Measurements from ENCODE around the gene RPL11. TPM values are rescaled to one million over a fixed set of nuclear protein-coding genes. Genes with fewer than 3 reads are reported as not detected.
A peak's percentile ranks its signal among the peaks of the same experiment; 100 is the strongest.

Gene RPL11
- polyA plus RNA-seq (2013, experiment 1 of 2) = 2,607 TPM
- 2,636 TPM for polyA plus RNA-seq (2013, experiment 2 of 2)

GRCh38 chr1:23691499-23692307 lies at the start of gene RPL11:
Gene RPL11, plus strand, starts transcription at chr1:23691806. Its CDS starts 18 bp downstream, at chr1:23691824.
- no peaks in the 10 kb centered on the region for H3K9me3 ChIP-seq (replicated peaks in 1 of 2; ENCODE audit: control insufficient read depth in 2 of 2, insufficient read depth in 1 of 2, low read depth in 1 of 2, low read length in 2 of 2)
- peak within 1 kb of the TSS; percentile 65 for H3K27ac ChIP-seq (replicated peaks; ENCODE audit: low read length)
- H3K4me3 ChIP-seq (ENCODE audit: low read length in 2 of 2) = peak within 1 kb of the TSS; percentile 93 to 95
- H2AK5ac ChIP-seq (ENCODE audit: low read depth, low read length) = peak within 1 kb of the TSS; percentile 80
- peak within 1 kb of the TSS; percentile 98 for H3K18ac ChIP-seq (ENCODE audit: low read length)
- H3K36me3 ChIP-seq (replicated peaks in 1 of 2; ENCODE audit: control insufficient read depth in 2 of 2, insufficient read depth in 2 of 2, low read length in 2 of 2) = peaks cover 34 to 47% of the 10 kb centered on the region in 2 donors
- no peak within 1 kb of the TSS for H2BK15ac ChIP-seq (ENCODE audit: low read length)
- H2AFZ ChIP-seq (ENCODE audit: low read length) = peak within 1 kb of the TSS; percentile 80
- peaks cover 5 to 11% of the 10 kb centered on the region in 2 donors for H3K4me1 ChIP-seq (ENCODE audit: control insufficient read depth in 2 of 2, insufficient read depth in 1 of 2, low read depth in 1 of 2, low read length in 2 of 2)
- no peaks in the 10 kb centered on the region for H3K27me3 ChIP-seq (ENCODE audit: control insufficient read depth in 3 of 3, insufficient read depth in 3 of 3, low read depth in 1 of 3, low read length in 3 of 3)
- H4K8ac ChIP-seq (ENCODE audit: low read depth, low read length) = no peak within 1 kb of the TSS
- no CpG with 5 or more reads among the region's 45 CpGs for WGBS, 2 donors (ENCODE audit: extremely low coverage in 2 of 2, insufficient read length in 2 of 2, insufficient replicate concordance in 1 of 2)
- H3K4me2 ChIP-seq (ENCODE audit: insufficient read depth, low read length, poor library complexity, severe bottlenecking) = peak within 1 kb of the TSS; percentile 88
- peaks cover 10% of the 10 kb centered on the region for H3K79me1 ChIP-seq (ENCODE audit: low read depth, low read length)
- H3K4ac ChIP-seq (ENCODE audit: low read length) = no peak within 1 kb of the TSS
- DNase-seq (ENCODE audit: low spot score) = peak; percentile 89
- peak within 1 kb of the TSS; percentile 79 for H3K9ac ChIP-seq (ENCODE audit: low read depth, low read length, poor library complexity)
- H3K23ac ChIP-seq (ENCODE audit: low read depth, low read length, poor library complexity) = peak within 1 kb of the TSS; percentile 32
- H2BK120ac ChIP-seq (ENCODE audit: low read depth, low read length) = no peak within 1 kb of the TSS
- peak within 1 kb of the TSS; percentile 3 for H3K14ac ChIP-seq (ENCODE audit: low read length)
- peak within 1 kb of the TSS; percentile 25 for H2BK5ac ChIP-seq (ENCODE audit: low read length)
- H4K91ac ChIP-seq (ENCODE audit: low read depth, low read length, poor library complexity) = no peak within 1 kb of the TSS
- H2BK12ac ChIP-seq (ENCODE audit: low read length) = no peak within 1 kb of the TSS

- Histone ChIP-seq H3K14ac (ENCODE audit: low read length) (no peak overlapping the region), H2BK12ac (ENCODE audit: low read length) (no peak overlapping the region), H3K4me2 (ENCODE audit: insufficient read depth, low read length, poor library complexity, severe bottlenecking) (no peak overlapping the region), H2AFZ (ENCODE audit: low read length) (peak overlapping the region; percentile 52), H3K4me3 (ENCODE audit: low read length in 2 of 2) (no peak overlapping the region), H3K4me1 (ENCODE audit: control insufficient read depth in 2 of 2, insufficient read depth in 1 of 2, low read depth in 1 of 2, low read length in 2 of 2) (peaks cover 7 to 10% of the 10 kb centered on the region in 2 donors), H3K36me3 (replicated peaks in 1 of 2; ENCODE audit: control insufficient read depth in 2 of 2, insufficient read depth in 2 of 2, low read length in 2 of 2) (no peaks in the 10 kb centered on the region), H3K4ac (ENCODE audit: low read length) (no peak overlapping the region), H4K8ac (ENCODE audit: low read depth, low read length) (no peak overlapping the region), H3K79me1 (ENCODE audit: low read depth, low read length) (no peaks in the 10 kb centered on the region), H2BK5ac (ENCODE audit: low read length) (no peak overlapping the region), H3K27ac (replicated peaks; ENCODE audit: low read length) (no peak overlapping the region), H2BK15ac (ENCODE audit: low read length) (no peak overlapping the region), H3K18ac (ENCODE audit: low read length) (no peak overlapping the region), H2AK5ac (ENCODE audit: low read depth, low read length) (no peak overlapping the region), H3K27me3 (ENCODE audit: control insufficient read depth in 3 of 3, insufficient read depth in 3 of 3, low read depth in 1 of 3, low read length in 3 of 3) (peaks cover 0 to 10% (median 0%) of the 10 kb centered on the region in 3 experiments), H2BK120ac (ENCODE audit: low read depth, low read length) (no peak overlapping the region), H3K9me3 (replicated peaks in 1 of 2; ENCODE audit: control insufficient read depth in 2 of 2, insufficient read depth in 1 of 2, low read depth in 1 of 2, low read length in 2 of 2) (no peaks in the 10 kb centered on the region), H3K23ac (ENCODE audit: low read depth, low read length, poor library complexity) (no peak overlapping the region), H3K9ac (ENCODE audit: low read depth, low read length, poor library complexity) (no peak overlapping the region), H4K91ac (ENCODE audit: low read depth, low read length, poor library complexity) (no peak overlapping the region)
- no peak for DNase-seq (ENCODE audit: low spot score)
- no CpG with 5 or more reads among the region's 7 CpGs for WGBS, 2 donors (ENCODE audit: extremely low coverage in 2 of 2, insufficient read length in 2 of 2, insufficient replicate concordance in 1 of 2)
Measured at GRCh38 chr1:23643736-23644554, 47.7 kb upstream of the RPL11 start.

GRCh38 chr1:23644555-23644866 lies 47.1 kb upstream of the RPL11 start:
- peak overlapping the region; percentile 52 for H2AFZ ChIP-seq (ENCODE audit: low read length)
- DNase-seq (ENCODE audit: low spot score) = no peak
- H2AK5ac ChIP-seq (ENCODE audit: low read depth, low read length) = no peak overlapping the region
- H2BK5ac ChIP-seq (ENCODE audit: low read length) = no peak overlapping the region
- H4K91ac ChIP-seq (ENCODE audit: low read depth, low read length, poor library complexity) = no peak overlapping the region
- no peak overlapping the region for H3K27ac ChIP-seq (replicated peaks; ENCODE audit: low read length)
- H3K23ac ChIP-seq (ENCODE audit: low read depth, low read length, poor library complexity) = no peak overlapping the region
- peaks cover 7 to 10% of the 10 kb centered on the region in 2 donors for H3K4me1 ChIP-seq (ENCODE audit: control insufficient read depth in 2 of 2, insufficient read depth in 1 of 2, low read depth in 1 of 2, low read length in 2 of 2)
- H3K9ac ChIP-seq (ENCODE audit: low read depth, low read length, poor library complexity) = no peak overlapping the region
- H3K27me3 ChIP-seq (ENCODE audit: control insufficient read depth in 3 of 3, insufficient read depth in 3 of 3, low read depth in 1 of 3, low read length in 3 of 3) = peaks cover 0 to 10% (median 0%) of the 10 kb centered on the region in 3 experiments
- H3K9me3 ChIP-seq (replicated peaks in 1 of 2; ENCODE audit: control insufficient read depth in 2 of 2, insufficient read depth in 1 of 2, low read depth in 1 of 2, low read length in 2 of 2) = no peaks in the 10 kb centered on the region
- no peaks in the 10 kb centered on the region for H3K36me3 ChIP-seq (replicated peaks in 1 of 2; ENCODE audit: control insufficient read depth in 2 of 2, insufficient read depth in 2 of 2, low read length in 2 of 2)
- no peak overlapping the region for H3K4ac ChIP-seq (ENCODE audit: low read length)
- no peak overlapping the region for H2BK120ac ChIP-seq (ENCODE audit: low read depth, low read length)
- no CpG with 5 or more reads among the region's 5 CpGs for WGBS, 2 donors (ENCODE audit: extremely low coverage in 2 of 2, insufficient read length in 2 of 2, insufficient replicate concordance in 1 of 2)
- H4K8ac ChIP-seq (ENCODE audit: low read depth, low read length) = no peak overlapping the region
- no peak overlapping the region for H3K18ac ChIP-seq (ENCODE audit: low read length)
- no peaks in the 10 kb centered on the region for H3K79me1 ChIP-seq (ENCODE audit: low read depth, low read length)
- no peak overlapping the region for H3K4me2 ChIP-seq (ENCODE audit: insufficient read depth, low read length, poor library complexity, severe bottlenecking)
- no peak overlapping the region for H2BK12ac ChIP-seq (ENCODE audit: low read length)
- H3K14ac ChIP-seq (ENCODE audit: low read length) = no peak overlapping the region
- H2BK15ac ChIP-seq (ENCODE audit: low read length) = no peak overlapping the region
- H3K4me3 ChIP-seq (ENCODE audit: low read length in 2 of 2) = no peak overlapping the region

- Histone ChIP-seq H2BK5ac (ENCODE audit: low read length) (no peak overlapping the region), H4K91ac (ENCODE audit: low read depth, low read length, poor library complexity) (no peak overlapping the region), H3K27me3 (ENCODE audit: control insufficient read depth in 3 of 3, insufficient read depth in 3 of 3, low read depth in 1 of 3, low read length in 3 of 3) (peaks cover 0 to 11% (median 0%) of the 10 kb centered on the region in 3 experiments), H2BK120ac (ENCODE audit: low read depth, low read length) (no peak overlapping the region), H3K79me1 (ENCODE audit: low read depth, low read length) (no peaks in the 10 kb centered on the region), H3K36me3 (replicated peaks in 1 of 2; ENCODE audit: control insufficient read depth in 2 of 2, insufficient read depth in 2 of 2, low read length in 2 of 2) (no peaks in the 10 kb centered on the region), H3K23ac (ENCODE audit: low read depth, low read length, poor library complexity) (no peak overlapping the region), H4K8ac (ENCODE audit: low read depth, low read length) (no peak overlapping the region), H2BK15ac (ENCODE audit: low read length) (no peak overlapping the region), H3K4ac (ENCODE audit: low read length) (no peak overlapping the region), H2BK12ac (ENCODE audit: low read length) (no peak overlapping the region), H3K4me3 (ENCODE audit: low read length in 2 of 2) (no peak overlapping the region), H2AK5ac (ENCODE audit: low read depth, low read length) (no peak overlapping the region), H3K4me1 (ENCODE audit: control insufficient read depth in 2 of 2, insufficient read depth in 1 of 2, low read depth in 1 of 2, low read length in 2 of 2) (peaks cover 7 to 10% of the 10 kb centered on the region in 2 donors), H2AFZ (ENCODE audit: low read length) (no peak overlapping the region), H3K18ac (ENCODE audit: low read length) (no peak overlapping the region), H3K9ac (ENCODE audit: low read depth, low read length, poor library complexity) (no peak overlapping the region), H3K27ac (replicated peaks; ENCODE audit: low read length) (no peak overlapping the region), H3K14ac (ENCODE audit: low read length) (no peak overlapping the region), H3K9me3 (replicated peaks in 1 of 2; ENCODE audit: control insufficient read depth in 2 of 2, insufficient read depth in 1 of 2, low read depth in 1 of 2, low read length in 2 of 2) (no peaks in the 10 kb centered on the region), H3K4me2 (ENCODE audit: insufficient read depth, low read length, poor library complexity, severe bottlenecking) (no peak overlapping the region)
- DNase-seq (ENCODE audit: low spot score) = no peak
- WGBS, 2 donors (ENCODE audit: extremely low coverage in 2 of 2, insufficient read length in 2 of 2, insufficient replicate concordance in 1 of 2) = no CpG with 5 or more reads among the region's 3 CpGs
Measured at GRCh38 chr1:23645338-23645737, 46.3 kb upstream of the RPL11 start.
